Liver (tissue), 3 donors: ENCODE data around the gene CILP.

Source experiments
- CTCF ChIP-seq: fragments of 150-350 bp; IDR thresholded peaks from 2 replicates; pipeline ENCODE4 v1.5.1; 2017; ENCODE audit warnings: improper control_type of control experiment, low read depth, low read length; ENCODE audit not compliant: missing input control
- FOXA2 ChIP-seq: IDR thresholded peaks from 2 replicates; pipeline ENCODE4 v1.6.1; 2016; ENCODE audit warnings: antibody characterized with exemption
- REST ChIP-seq: IDR thresholded peaks from 2 replicates; pipeline ENCODE4 v1.6.1; 2016; ENCODE audit warnings: antibody characterized with exemption, mild to moderate bottlenecking
- SP1 ChIP-seq: IDR thresholded peaks from 2 replicates; pipeline ENCODE4 v1.6.1; 2018; ENCODE audit warnings: antibody characterized with exemption, mild to moderate bottlenecking
- donor health status: healthy.
- donor health status: healthy.

- TF ChIP-seq CTCF = no peak
- TF ChIP-seq FOXA2 = no peak
- no peak for TF ChIP-seq REST
- no peak for TF ChIP-seq SP1
Measured at GRCh38 chr15:65172531-65172930, 38.7 kb downstream of the CILP start.
